ENCODE measurements around the gene PRDM16. TPM values are rescaled to one million over a fixed set of nuclear protein-coding genes. Genes with fewer than 3 reads are reported as not detected.

PRDM16 gene
- total RNA-seq, 1 experiment from 2014 or later = 5.3 TPM

- no peaks in the 10 kb centered on the region; the same call in 1 of the 2 replicates for H3K36me3 ChIP-seq (ENCODE audit: control insufficient read depth, insufficient read depth, low read length)
- TF ChIP-seq CTCF (IDR thresholded peaks at IDR 0.05; ENCODE audit: insufficient read depth in 1 of 2, low read depth in 1 of 2, low read length in 1 of 2, severe bottlenecking in 1 of 2, unreplicated experiment in 1 of 2) = no peak
- no peaks in the 10 kb centered on the region for H3K27me3 ChIP-seq (replicated peaks; ENCODE audit: control insufficient read depth, insufficient read depth, low read length)
- H3K36me3 Mint-ChIP-seq (ENCODE audit: insufficient read depth, unreplicated experiment) = peaks cover 4% of the 10 kb centered on the region
- peaks cover 19% of the 10 kb centered on the region for H3K4me1 ChIP-seq
- intact Hi-C loops (cut with micrococcal nuclease; ENCODE audit: unreplicated experiment) = no loop called here
- DNase-seq = no peak
- H3K9me3 Mint-ChIP-seq (ENCODE audit: unreplicated experiment) = no peaks in the 10 kb centered on the region
- H3K4me3 Mint-ChIP-seq (ENCODE audit: unreplicated experiment) = no peak overlapping the region
- H3K27ac Mint-ChIP-seq (ENCODE audit: unreplicated experiment) = no peak overlapping the region
- H3K4me1 Mint-ChIP-seq (ENCODE audit: low read depth, unreplicated experiment) = peaks cover 8% of the 10 kb centered on the region
- ChIA-PET POLR2A (interaction anchor here (0.6 kb wide), 1 partner anchor 9 kb away, joined by 3 read pairs; no protein-coding TSS in a partner anchor), CTCF (no interaction called here)
- no peak overlapping the region for H3K4me3 ChIP-seq (ENCODE audit: low read depth, low read length)
- no peaks in the 10 kb centered on the region for H3K9me3 ChIP-seq
- no peaks in the 10 kb centered on the region for H3K27me3 Mint-ChIP-seq (ENCODE audit: insufficient read depth, unreplicated experiment)
- BruUV-seq (replicated peaks) = no TSS peak
Observed at GRCh38 chr1:3310718-3311400, 241.9 kb downstream of the PRDM16 start.

GRCh38 chr1:3311711-3312110 lies 242.7 kb downstream of the PRDM16 start:
- TF ChIP-seq CTCF (IDR thresholded peaks at IDR 0.05; ENCODE audit: insufficient read depth in 1 of 2, low read depth in 1 of 2, low read length in 1 of 2, severe bottlenecking in 1 of 2, unreplicated experiment in 1 of 2) = no peak
- Histone ChIP-seq H3K27me3 (replicated peaks; ENCODE audit: control insufficient read depth, insufficient read depth, low read length) (no peaks in the 10 kb centered on the region), H3K4me3 (ENCODE audit: low read depth, low read length) (no peak overlapping the region), H3K36me3 (ENCODE audit: control insufficient read depth, insufficient read depth, low read length) (no peaks in the 10 kb centered on the region; the same call in 1 of the 2 replicates), H3K4me1 (peaks cover 19% of the 10 kb centered on the region), H3K9me3 (no peaks in the 10 kb centered on the region)
- ChIA-PET CTCF (no interaction called here), POLR2A (no interaction called here)
- intact Hi-C loops (cut with micrococcal nuclease; ENCODE audit: unreplicated experiment) = no loop called here
- no peaks in the 10 kb centered on the region for H3K27me3 Mint-ChIP-seq (ENCODE audit: insufficient read depth, unreplicated experiment)
- no peaks in the 10 kb centered on the region for H3K9me3 Mint-ChIP-seq (ENCODE audit: unreplicated experiment)
- H3K4me3 Mint-ChIP-seq (ENCODE audit: unreplicated experiment) = no peak overlapping the region
- no peak overlapping the region for H3K27ac Mint-ChIP-seq (ENCODE audit: unreplicated experiment)
- H3K4me1 Mint-ChIP-seq (ENCODE audit: low read depth, unreplicated experiment) = peaks cover 13% of the 10 kb centered on the region
- no peak for DNase-seq
- BruUV-seq (replicated peaks) = no TSS peak
- no peaks in the 10 kb centered on the region for H3K36me3 Mint-ChIP-seq (ENCODE audit: insufficient read depth, unreplicated experiment)

GRCh38 chr1:3312310-3312897 lies 243.4 kb downstream of the PRDM16 start:
- DNase-seq = no peak
- no peaks in the 10 kb centered on the region for H3K9me3 Mint-ChIP-seq (ENCODE audit: unreplicated experiment)
- no peaks in the 10 kb centered on the region for H3K27me3 ChIP-seq (replicated peaks; ENCODE audit: control insufficient read depth, insufficient read depth, low read length)
- H3K27me3 Mint-ChIP-seq (ENCODE audit: insufficient read depth, unreplicated experiment) = no peaks in the 10 kb centered on the region
- H3K36me3 Mint-ChIP-seq (ENCODE audit: insufficient read depth, unreplicated experiment) = no peaks in the 10 kb centered on the region
- POLR2A ChIA-PET = interaction anchor here (0.9 kb wide), 1 partner anchor 11 kb away, joined by 3 read pairs; no protein-coding TSS in a partner anchor
- intact Hi-C loops (cut with micrococcal nuclease; ENCODE audit: unreplicated experiment) = no loop called here
- H3K36me3 ChIP-seq (ENCODE audit: control insufficient read depth, insufficient read depth, low read length) = no peaks in the 10 kb centered on the region; the same call in 1 of the 2 replicates
- BruUV-seq (replicated peaks) = TSS peak; percentile 69
- H3K4me3 ChIP-seq (ENCODE audit: low read depth, low read length) = no peak overlapping the region
- peaks cover 19% of the 10 kb centered on the region for H3K4me1 ChIP-seq
- CTCF ChIA-PET = interaction anchor here (1.5 kb wide), 1 partner anchor 18 kb away, joined by 3 read pairs; no protein-coding TSS in a partner anchor
- H3K4me3 Mint-ChIP-seq (ENCODE audit: unreplicated experiment) = no peak overlapping the region
- H3K27ac Mint-ChIP-seq (ENCODE audit: unreplicated experiment) = peak overlapping the region; percentile 84
- H3K9me3 ChIP-seq = no peaks in the 10 kb centered on the region
- H3K4me1 Mint-ChIP-seq (ENCODE audit: low read depth, unreplicated experiment) = peaks cover 16% of the 10 kb centered on the region
- no peak for TF ChIP-seq CTCF (IDR thresholded peaks at IDR 0.05; ENCODE audit: insufficient read depth in 1 of 2, low read depth in 1 of 2, low read length in 1 of 2, severe bottlenecking in 1 of 2, unreplicated experiment in 1 of 2)
